Stimulated activated CD8-positive, alpha-beta memory T cell treated with anti-CD3 and anti-CD28 coated beads, Interleukin-7, amount 100 ng/mL, for 1 hour (primary cell): ENCODE data around the gene RNF182.
"Not testable (repeated sequence)": the region's sequence is repeated elsewhere in the genome, so short reads cannot be mapped to it uniquely, and the experiment has no call there.

Experiments
- DNase-seq, 2 donors: peaks; one replicate each; pipeline ENCODE4 v3.0.0-alpha.2; 2020; ENCODE audit warnings: low read depth in 2 of 2

The RNF182 gene, protein sequence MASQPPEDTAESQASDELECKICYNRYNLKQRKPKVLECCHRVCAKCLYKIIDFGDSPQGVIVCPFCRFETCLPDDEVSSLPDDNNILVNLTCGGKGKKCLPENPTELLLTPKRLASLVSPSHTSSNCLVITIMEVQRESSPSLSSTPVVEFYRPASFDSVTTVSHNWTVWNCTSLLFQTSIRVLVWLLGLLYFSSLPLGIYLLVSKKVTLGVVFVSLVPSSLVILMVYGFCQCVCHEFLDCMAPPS

DNA sequence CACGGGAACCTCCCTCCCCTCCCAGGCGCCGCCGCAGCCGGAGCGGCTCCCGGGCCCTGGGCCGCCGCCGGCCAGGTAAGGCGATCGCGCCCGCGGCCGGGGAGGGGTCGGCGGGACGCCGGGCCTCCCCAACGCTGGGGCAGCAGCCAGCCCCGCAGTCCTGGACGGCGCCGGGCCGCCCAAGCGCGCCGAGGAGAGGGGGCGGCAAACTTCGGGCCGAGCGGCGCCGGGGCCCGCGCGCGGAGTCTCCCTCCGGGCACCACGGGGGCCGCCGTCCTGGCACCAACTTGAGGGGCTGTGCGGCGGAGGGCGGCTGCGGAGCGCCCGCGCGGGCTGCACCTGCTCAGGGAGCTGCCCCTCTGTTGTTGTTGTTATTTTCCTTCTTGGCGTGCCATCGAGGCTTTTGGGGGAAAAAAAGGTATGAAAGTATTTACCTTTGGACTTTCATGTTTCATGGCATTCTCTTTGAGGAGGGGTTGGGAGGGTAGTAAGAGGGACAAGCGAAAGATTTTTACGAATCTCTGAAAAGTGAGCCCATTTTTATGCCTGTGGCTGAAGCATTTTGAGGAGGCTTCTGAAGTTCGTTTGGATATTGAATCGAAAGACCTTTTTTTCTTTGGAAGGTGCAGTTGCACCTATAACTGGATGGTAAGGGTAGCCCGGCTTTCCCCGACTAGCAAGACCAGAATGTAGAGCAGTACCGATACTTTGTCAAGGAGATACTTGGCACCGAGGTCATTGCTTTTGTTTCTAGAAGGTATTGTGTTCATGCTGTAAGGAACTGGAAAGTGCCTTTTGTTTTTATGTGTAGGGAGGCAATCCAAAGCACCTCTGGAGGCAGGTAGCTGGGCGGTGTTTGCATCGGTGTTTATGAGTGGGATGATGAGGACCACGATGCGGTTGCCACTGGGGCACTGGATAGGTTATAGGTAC lies at the start of gene RNF182:
Gene RNF182, plus strand, starts transcription at position 4 of the 933 bp plus-strand sequence. CDS start 52,168 bp downstream, outside the sequence.
- DNase-seq = no peak

DNA sequence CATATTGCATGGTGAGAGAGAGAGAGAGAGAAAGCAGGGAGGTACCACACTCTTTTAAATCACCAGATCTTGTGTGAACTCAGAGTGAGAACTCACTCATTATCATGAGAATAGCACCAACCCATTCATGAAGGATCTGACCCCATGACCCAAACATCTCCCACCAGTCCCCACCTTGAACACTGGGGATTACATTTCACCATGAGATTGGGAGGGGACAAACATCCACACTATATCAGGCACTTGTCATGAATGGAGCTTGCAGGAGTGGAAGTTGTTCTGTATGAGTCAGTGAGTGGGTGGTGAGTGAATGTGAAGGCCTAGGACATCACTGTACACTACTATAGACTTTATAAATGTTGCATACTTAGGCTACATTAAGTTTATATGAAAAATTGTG lies 47.7 kb upstream of the RNF182 start:
- no peak for DNase-seq

DNA sequence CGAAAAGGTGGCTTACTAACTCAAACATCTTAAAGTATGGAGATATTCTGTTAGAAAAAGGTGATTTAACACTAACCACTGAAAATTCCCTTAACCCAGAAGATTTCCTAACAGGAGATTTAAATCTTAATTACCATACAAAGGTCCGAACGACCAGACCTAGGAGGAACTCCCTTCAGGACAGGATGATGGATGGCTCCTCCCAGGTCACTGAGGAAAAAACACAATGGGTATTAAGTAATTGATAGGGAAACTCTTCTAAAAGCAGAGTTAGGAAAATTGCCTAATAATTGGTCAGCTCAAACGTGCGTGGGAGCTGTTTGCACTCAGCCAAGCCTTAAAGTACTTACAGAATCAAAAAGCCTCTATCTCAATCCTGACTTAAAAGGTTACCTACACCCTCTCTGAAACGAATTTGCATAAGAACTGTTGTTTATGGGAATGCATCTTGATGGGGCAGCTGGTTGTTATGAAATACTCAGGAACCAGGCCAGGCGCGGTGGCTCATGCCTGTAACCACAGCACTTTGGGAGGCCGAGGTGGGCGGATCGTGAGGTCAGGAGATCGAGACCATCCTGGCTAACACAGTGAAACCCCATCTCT lies 44.6 kb upstream of the RNF182 start:
- not testable (repeated sequence) for DNase-seq

GRCh38 chr6:13881621-13882165 lies 43.1 kb upstream of the RNF182 start:
- DNase-seq = no peak

GRCh38 chr6:13883966-13884365 lies 40.8 kb upstream of the RNF182 start:
- no peak for DNase-seq

- DNase-seq = no peak
These were observed 40.4 kb upstream of the RNF182 start for GRCh38 chr6:13884397-13884796.

DNA sequence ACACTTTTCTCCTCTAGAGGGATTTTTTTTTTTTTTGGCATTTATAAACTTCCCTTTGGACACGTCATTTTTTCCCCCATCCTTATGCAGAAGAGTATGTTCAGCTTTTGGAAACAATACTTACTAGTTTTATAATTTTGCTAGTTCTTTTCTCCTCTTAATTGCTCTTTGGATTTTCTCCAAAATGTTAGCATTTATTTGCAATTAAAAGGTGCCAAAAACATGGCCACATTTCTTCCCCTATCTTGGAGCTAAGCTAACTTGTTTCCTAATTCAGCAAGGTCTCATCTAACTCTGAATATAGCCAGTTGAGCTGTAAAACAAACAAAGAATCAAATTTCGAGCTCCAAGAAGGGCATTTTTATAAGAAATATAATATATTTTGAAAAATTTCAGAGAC lies 39.2 kb upstream of the RNF182 start:
- DNase-seq = no peak

GRCh38 chr6:13886949-13887348 lies 37.8 kb upstream of the RNF182 start:
- DNase-seq = no peak

GRCh38 chr6:13892017-13892645 lies 32.6 kb upstream of the RNF182 start:
- DNase-seq = no peak

DNA sequence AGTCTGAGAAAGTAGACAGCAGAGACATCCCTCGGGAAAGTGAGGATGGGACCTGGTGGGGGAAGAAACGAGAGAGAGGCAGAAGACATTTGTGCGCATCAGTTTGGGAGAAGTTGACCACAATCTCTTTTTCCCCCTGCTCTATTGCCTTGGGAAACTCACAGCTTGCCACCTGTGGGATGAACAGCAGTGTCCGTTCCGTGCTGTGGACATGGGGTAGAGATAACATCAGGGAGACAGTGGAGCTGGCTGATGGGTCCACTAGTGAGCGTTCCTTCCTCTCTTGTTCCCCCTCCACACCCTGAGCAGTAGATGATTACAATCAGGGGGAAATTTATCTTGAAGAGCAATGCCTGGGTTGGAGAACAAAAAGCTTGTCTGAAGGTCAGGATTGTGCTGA lies 21.8 kb upstream of the RNF182 start:
- DNase-seq = no peak

DNA sequence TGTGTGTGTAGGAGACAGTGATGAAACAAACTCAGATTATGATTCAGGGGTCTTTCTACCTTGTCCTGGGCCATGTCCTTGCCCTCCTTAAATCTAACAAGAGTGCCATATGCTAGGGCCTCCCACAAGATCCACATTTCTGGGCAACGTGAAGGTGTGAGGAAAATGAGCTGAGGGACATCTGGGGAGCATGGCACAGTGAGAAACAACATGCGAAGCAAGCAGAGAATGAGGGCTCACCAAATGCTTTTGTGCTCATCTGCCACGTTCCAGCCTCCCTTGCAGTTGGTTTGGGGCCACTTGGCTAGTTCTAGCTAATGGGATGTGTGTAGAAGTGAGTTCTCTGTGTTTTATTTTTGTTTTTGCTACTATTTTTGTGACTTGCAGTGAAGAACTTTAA lies 21.4 kb upstream of the RNF182 start:
- no peak for DNase-seq

- no peak for DNase-seq
These were observed 17.8 kb upstream of the RNF182 start for GRCh38 chr6:13907001-13907350.

DNA sequence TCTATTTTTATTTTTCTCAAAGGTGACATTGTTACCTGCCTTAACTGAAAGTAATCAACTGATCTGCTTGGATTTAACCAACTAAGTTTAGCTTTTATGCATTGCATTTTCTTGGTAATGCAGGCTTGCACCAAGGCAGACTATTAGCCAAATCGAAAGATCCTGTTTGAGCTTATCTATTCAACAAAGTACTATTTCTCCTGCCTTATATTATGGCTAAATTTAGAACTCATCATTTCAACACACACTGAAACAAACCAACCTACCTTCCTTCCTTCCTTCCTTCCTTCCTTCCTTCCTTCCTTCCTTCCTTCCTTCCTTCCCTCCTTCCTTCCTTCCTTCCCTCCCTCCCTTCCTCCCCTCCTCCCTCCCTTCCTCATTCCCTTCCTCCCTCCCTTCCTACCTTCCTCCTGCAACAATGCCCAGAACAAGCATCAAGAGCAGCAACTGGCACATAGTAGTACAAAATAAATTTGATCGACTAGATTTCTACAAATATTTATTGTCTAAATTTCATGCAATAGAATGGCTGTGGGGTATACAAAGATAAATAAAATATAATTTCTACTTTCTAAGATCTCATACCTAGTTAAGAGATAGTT lies 17.0 kb upstream of the RNF182 start:
- DNase-seq = no peak

DNA sequence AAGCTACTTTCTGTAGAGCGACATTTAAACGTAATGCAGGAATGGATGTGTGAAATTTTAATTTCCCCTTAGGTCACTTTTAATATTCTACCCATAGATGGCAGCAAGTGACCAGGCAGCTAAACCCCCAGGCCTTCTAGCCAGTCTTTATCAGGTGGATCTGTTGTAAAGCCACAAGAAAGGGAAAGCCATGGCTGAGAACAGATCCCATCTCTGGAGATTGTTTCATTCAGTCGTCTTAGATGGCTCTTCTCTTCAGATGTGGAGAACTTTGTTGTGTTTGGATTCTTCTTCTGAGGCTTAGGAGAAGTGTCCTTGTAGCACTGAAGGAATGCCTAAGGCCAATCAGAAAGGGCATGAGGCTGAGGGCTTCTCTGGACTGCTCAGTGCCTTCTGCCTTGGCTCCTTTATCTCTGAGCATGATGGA lies 15.8 kb upstream of the RNF182 start:
- peak in 1 of 2 donors; percentile 9 for DNase-seq

DNA sequence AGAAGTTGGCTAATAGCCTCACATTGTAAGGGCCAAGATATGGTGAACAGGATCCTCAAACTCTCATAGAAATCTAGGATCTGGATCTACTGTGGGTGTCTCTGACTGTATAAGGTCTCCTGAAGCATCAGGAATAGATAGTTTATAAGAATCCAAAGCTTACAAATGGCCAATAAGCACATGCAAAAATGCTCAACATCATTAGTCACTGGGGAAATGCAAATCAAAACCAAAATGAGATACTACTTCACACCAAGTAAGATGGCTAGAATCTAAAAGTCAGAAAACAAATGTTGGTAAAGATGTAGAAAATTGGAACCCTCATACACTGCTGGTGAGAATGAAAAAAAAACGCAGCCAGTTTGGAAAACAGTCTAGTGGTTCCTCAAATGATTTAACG lies 14.3 kb upstream of the RNF182 start:
- DNase-seq = no peak

GRCh38 chr6:13911337-13911736 lies 13.4 kb upstream of the RNF182 start:
- no peak for DNase-seq

DNA sequence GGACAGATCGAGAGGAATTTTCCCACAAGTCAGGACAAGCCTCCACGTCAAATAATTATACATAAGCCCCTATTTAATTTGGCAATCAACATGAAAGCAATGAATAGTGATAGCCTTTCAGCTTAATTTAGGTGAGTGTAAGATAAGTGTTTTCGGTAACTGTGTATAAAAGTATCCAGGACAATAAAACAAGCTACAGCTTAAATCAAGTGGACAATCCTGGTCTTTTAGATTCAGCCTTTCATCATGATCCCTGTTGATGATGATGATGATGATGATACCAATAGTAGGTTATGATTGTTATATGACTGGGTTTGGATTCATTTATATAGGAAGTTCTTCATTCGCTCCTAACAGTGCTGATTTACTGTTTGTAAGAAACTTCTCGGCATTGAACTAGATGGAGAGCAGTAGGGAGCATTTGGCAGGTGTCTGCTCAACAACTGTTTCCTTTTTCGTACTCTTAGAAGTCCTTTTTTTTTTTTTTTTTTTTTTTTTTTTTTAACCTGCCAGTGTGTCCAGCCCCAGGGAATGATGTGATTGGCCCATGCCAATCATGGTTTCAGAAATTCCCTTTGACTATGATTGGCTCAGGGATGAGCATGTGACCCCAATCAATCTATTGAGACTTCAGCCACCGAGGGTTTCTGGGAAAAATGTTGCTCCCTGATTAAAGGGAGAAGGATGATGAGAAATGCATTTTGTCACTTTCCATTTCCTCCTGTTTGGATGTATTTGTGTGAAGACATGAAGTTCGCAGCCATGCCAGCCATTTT lies 11.3 kb upstream of the RNF182 start:
- no peak for DNase-seq

DNA sequence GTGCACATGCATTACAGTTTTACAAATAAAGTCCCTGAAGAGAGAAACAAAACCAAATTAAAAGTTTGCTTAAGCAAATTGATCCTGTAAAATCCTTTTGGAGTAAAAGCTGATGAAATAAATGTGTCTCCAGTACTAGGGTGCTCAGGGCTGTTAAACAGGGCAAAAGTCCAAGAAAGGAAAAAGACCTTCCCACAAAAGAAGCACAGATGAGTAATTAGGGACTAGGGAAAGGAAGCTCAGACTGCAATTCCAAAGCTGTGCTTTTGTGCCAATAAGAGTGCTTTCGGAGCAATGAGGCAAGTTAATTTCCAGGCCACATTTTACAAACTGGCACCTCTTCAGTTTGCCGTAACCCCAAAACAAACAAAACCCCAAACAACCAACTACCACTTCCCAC lies 10.4 kb upstream of the RNF182 start:
- no peak for DNase-seq

- DNase-seq = no peak
These were observed 9.1 kb upstream of the RNF182 start for GRCh38 chr6:13915561-13916229.
